ENCODE measurements around the gene ASCL5.

The ASCL5 gene

GRCh38 chr1:201136355-201137023 is 9.5 kb upstream of the ASCL5 start:
- DNase-seq = no peak

GRCh38 chr1:201134405-201134804 is 7.4 kb upstream of the ASCL5 start:
- DNase-seq = no peak

- DNase-seq = no peak
Measured at GRCh38 chr1:201131398-201131797, 4.4 kb upstream of the ASCL5 start.

GRCh38 chr1:201128962-201129361 is 2.0 kb upstream of the ASCL5 start:
- DNase-seq = no peak

- no peak for DNase-seq
Measured at GRCh38 chr1:201128476-201128875, 1.5 kb upstream of the ASCL5 start.

- no peak for DNase-seq
Measured at GRCh38 chr1:201127755-201128455, 921 bp upstream of the ASCL5 start.

GRCh38 chr1:201126463-201126831 is 537 bp downstream of the ASCL5 start:
- DNase-seq = no peak

- DNase-seq = no peak
Measured at GRCh38 chr1:201125800-201126199, 1.2 kb downstream of the ASCL5 start.

- no peak for DNase-seq
Measured at GRCh38 chr1:201125019-201125418, 2.0 kb downstream of the ASCL5 start.

GRCh38 chr1:201123866-201124265 is 3.1 kb downstream of the ASCL5 start:
- DNase-seq = no peak

- no peak for DNase-seq
Measured at GRCh38 chr1:201122321-201122957, 4.5 kb downstream of the ASCL5 start.

GRCh38 chr1:201119206-201120197 is 7.5 kb downstream of the ASCL5 start:
- peak in 1 of 2 experiments; percentile 63 for DNase-seq

GRCh38 chr1:201116091-201116490 is 10.9 kb downstream of the ASCL5 start:
- no peak for DNase-seq

GRCh38 chr1:201115390-201115937 is 11.5 kb downstream of the ASCL5 start:
- no peak for DNase-seq

GRCh38 chr1:201114245-201115131 is 12.5 kb downstream of the ASCL5 start:
- peak; percentile 83 to 94 for DNase-seq

GRCh38 chr1:201113451-201114244 is 13.3 kb downstream of the ASCL5 start:
- DNase-seq = no peak

- DNase-seq = no peak
Measured at GRCh38 chr1:201112926-201113325, 14.1 kb downstream of the ASCL5 start.

GRCh38 chr1:201112173-201112731 is 14.7 kb downstream of the ASCL5 start, which contains the start of gene CACNA1S:
CACNA1S (minus strand) TSS chr1:201112426; CDS start chr1:201112339, 87 bp downstream.
- DNase-seq = no peak

- no peak for DNase-seq
Measured at GRCh38 chr1:201111672-201112071, 15.3 kb downstream of the ASCL5 start.

- DNase-seq = no peak
Measured at GRCh38 chr1:201111156-201111555, 15.8 kb downstream of the ASCL5 start.
